ENCODE data around the gene IRAG1.

IRAG1 gene

GRCh38 chr11:10651656-10652361 lies 41.7 kb downstream of the IRAG1 start:
- no peaks in the 10 kb centered on the region for H3K36me3 ChIP-seq (replicated peaks)
- TF ChIP-seq CTCF (IDR thresholded peaks at IDR 0.05; ENCODE audit: low read depth, low read length, missing control alignments): no peak
- no peak overlapping the region for H3K4me3 ChIP-seq (ENCODE audit: low read depth, low read length)
- H3K27ac ChIP-seq: no peak overlapping the region
- in situ Hi-C loops (cut with HindIII; ENCODE audit: low pct_ligation_motif_present, low sequenced_read_pairs): no loop called here
- no peak for DNase-seq
- no peaks in the 10 kb centered on the region for H3K27me3 ChIP-seq (replicated peaks)

- no peak overlapping the region for H3K4me3 ChIP-seq (ENCODE audit: low read depth, low read length)
- in situ Hi-C loops (cut with HindIII; ENCODE audit: low pct_ligation_motif_present, low sequenced_read_pairs): no loop called here
- H3K27ac ChIP-seq: no peak overlapping the region
- no peak for DNase-seq
- H3K27me3 ChIP-seq (replicated peaks): no peaks in the 10 kb centered on the region
- H3K36me3 ChIP-seq (replicated peaks): no peaks in the 10 kb centered on the region
- no peak for TF ChIP-seq CTCF (IDR thresholded peaks at IDR 0.05; ENCODE audit: low read depth, low read length, missing control alignments)
Observed at GRCh38 chr11:10650630-10651029, 42.9 kb downstream of the IRAG1 start.

- in situ Hi-C loops (cut with HindIII; ENCODE audit: low pct_ligation_motif_present, low sequenced_read_pairs): no loop called here
- no peak for TF ChIP-seq CTCF (IDR thresholded peaks at IDR 0.05; ENCODE audit: low read depth, low read length, missing control alignments)
- no peaks in the 10 kb centered on the region for H3K27me3 ChIP-seq (replicated peaks)
Observed at GRCh38 chr11:10650166-10650565, 43.4 kb downstream of the IRAG1 start.

GRCh38 chr11:10648871-10649270 lies 44.7 kb downstream of the IRAG1 start:
- H3K27me3 ChIP-seq (replicated peaks): no peaks in the 10 kb centered on the region
- no peak overlapping the region for H3K27ac ChIP-seq
- no peak for TF ChIP-seq CTCF (IDR thresholded peaks at IDR 0.05; ENCODE audit: low read depth, low read length, missing control alignments)
- in situ Hi-C loops (cut with HindIII; ENCODE audit: low pct_ligation_motif_present, low sequenced_read_pairs): no loop called here
- no peaks in the 10 kb centered on the region for H3K36me3 ChIP-seq (replicated peaks)
- no peak overlapping the region for H3K4me3 ChIP-seq (ENCODE audit: low read depth, low read length)
- DNase-seq: no peak

More at GRCh38 chr11:10650166-10650565, 43.4 kb downstream of the IRAG1 start:
- Histone ChIP-seq H3K27ac (no peak overlapping the region), H3K4me3 (ENCODE audit: low read depth, low read length) (no peak overlapping the region), H3K36me3 (replicated peaks) (no peaks in the 10 kb centered on the region)
- no peak for DNase-seq

- no peak for DNase-seq
- Histone ChIP-seq H3K27me3 (replicated peaks) (no peaks in the 10 kb centered on the region), H3K27ac (no peak overlapping the region), H3K4me3 (ENCODE audit: low read depth, low read length) (no peak overlapping the region), H3K36me3 (replicated peaks) (no peaks in the 10 kb centered on the region)
- in situ Hi-C loops (cut with HindIII; ENCODE audit: low pct_ligation_motif_present, low sequenced_read_pairs): no loop called here
- TF ChIP-seq CTCF (IDR thresholded peaks at IDR 0.05; ENCODE audit: low read depth, low read length, missing control alignments): no peak
Observed at GRCh38 chr11:10646681-10647355, 46.7 kb downstream of the IRAG1 start.

All from brain microvascular endothelial cell (primary cell).